GM12891 (cell line): ENCODE results near the gene SYDE2.

ENCODE experiments used
- POLR2A ChIP-seq: IDR thresholded peaks from 2 replicates; pipeline ENCODE4 v1.6.1; 2011; ENCODE audit warnings: low read depth, low read length, control low read depth
- POLR2AphosphoS5 ChIP-seq: IDR thresholded peaks from 2 replicates; pipeline ENCODE4 v1.6.1; 2011; ENCODE audit warnings: low read depth, low read length, control low read depth
- POU2F2 ChIP-seq: IDR thresholded peaks from 2 replicates; pipeline ENCODE4 v1.6.1; 2011; ENCODE audit warnings: low read depth, mild to moderate bottlenecking, control low read depth, low read length, moderate library complexity
- TAF1 ChIP-seq: IDR thresholded peaks from 2 replicates; pipeline ENCODE4 v1.6.1; 2011; ENCODE audit warnings: low read depth, low read length, control low read depth

GRCh38 chr1:85189120-85189519, 11.7 kb downstream of the SYDE2 start:
- no peak for TF ChIP-seq POLR2A
- TF ChIP-seq TAF1 = no peak
- no peak for TF ChIP-seq POLR2AphosphoS5
- TF ChIP-seq POU2F2 = no peak
